ENCODE results near the gene USP9X.

GRCh38 chrX:41036668-41037326, 48.4 kb upstream of the USP9X start:
- no peak for TF ChIP-seq MAX (IDR thresholded peaks at IDR 0.05; ENCODE audit: insufficient read depth, insufficient read length)
- TF ChIP-seq CTCF (IDR thresholded peaks at IDR 0.05; ENCODE audit: extremely low read depth in 1 of 2, insufficient read depth in 1 of 2, low read depth in 1 of 2, low read length in 2 of 2), result no peak
